HG03108 (cell line): Measurements from ENCODE around the gene FEN1.
A peak's percentile ranks its signal among the peaks of the same experiment; 100 is the strongest.

ENCODE experiments used
- ATAC-seq: cut with Tn5 transposase; IDR thresholded peaks from one replicate; pipeline ENCODE4 v1.9.1; 2021; ENCODE audit warnings: moderate library complexity; ENCODE audit not compliant: unreplicated experiment

The FEN1 gene

DNA sequence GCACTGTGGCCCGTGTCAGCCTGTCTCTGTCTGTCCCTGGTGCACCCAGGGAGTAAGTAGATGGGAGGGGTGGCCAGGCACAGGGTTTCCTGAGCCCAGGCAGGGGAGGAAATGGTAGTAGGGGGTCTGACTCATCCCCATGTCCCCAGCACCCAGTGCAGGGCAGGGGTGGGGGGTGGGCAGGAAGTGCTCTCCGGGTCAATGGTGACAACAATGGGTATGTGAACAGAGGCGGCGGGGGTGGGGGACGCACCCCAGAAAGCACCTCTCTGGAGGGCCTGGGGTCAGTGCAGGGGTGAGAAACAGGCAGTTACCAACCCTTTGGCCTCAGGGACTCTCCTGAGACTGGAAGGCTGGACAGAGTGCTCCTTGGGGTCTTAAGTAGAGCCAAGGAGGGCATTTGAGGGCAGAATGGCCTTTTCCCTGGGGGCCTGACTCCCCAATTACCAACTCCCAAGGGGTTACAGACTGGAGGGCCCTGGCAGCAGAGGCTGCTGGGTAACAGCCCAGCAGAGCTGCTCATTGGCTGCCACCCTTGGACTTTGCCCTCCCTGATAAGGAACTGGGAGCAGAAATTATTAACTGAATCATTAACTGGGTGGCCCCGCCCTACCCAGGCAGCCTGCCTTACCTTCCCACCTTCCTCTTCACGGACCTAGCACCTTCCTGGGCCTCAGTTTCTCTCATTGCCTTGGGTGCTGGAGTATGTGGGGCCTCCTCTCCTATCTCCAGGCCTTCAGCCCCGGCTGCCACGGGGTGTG lies 36.1 kb upstream of the FEN1 start:
- peak; percentile 52 for ATAC-seq

DNA sequence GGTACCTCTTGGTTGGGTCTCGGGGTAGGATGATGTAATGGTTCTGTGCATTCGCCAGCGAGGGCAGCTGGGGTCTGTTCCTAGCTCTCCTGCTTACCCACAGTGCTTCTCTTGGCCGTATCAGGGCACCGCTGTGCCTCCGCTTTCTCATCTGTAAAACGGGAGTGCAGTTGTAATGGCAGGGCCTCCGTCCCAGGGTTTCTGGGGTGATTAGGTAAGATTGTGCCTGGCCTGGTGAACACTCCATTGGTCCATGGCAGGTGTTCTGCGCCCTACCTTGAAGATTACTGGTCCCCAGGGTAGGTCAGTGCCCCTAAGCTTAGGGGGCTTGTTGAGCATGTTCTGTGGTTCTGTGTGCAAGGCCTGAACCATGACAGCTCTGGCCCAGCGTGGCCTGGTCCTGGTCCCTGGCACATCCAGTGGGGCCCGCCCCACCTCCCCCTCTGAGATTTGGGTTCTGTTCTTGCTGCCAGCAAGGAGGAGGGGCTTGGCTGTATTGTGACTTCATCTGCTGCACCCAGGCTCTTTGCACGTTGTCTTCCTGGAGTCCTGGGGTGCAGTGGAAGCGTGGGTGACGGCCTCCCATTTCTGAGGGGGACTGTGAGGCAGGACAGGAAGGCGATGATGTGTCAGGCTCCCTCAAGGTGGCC lies 35.4 kb upstream of the FEN1 start:
- no peak for ATAC-seq

DNA sequence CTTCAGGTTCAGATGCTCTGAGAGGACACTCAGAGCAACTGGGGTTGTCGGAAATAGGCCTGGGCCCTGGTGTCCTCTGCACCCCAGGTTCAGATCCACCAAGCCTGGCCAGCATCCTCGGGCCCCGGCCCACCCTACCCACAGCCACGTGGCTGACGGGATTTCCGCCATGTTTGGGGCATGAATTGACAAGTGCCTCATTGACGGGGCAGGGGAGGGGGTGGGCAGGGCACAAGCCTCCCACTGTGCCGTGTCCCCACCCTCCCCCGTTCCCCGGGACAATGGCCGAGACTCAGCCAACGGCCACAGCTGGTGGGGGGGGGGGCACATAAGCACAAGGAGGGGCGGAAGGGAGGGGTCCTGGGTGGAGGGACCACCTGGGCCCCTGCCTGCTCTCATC lies 31.8 kb upstream of the FEN1 start:
- no peak for ATAC-seq

DNA sequence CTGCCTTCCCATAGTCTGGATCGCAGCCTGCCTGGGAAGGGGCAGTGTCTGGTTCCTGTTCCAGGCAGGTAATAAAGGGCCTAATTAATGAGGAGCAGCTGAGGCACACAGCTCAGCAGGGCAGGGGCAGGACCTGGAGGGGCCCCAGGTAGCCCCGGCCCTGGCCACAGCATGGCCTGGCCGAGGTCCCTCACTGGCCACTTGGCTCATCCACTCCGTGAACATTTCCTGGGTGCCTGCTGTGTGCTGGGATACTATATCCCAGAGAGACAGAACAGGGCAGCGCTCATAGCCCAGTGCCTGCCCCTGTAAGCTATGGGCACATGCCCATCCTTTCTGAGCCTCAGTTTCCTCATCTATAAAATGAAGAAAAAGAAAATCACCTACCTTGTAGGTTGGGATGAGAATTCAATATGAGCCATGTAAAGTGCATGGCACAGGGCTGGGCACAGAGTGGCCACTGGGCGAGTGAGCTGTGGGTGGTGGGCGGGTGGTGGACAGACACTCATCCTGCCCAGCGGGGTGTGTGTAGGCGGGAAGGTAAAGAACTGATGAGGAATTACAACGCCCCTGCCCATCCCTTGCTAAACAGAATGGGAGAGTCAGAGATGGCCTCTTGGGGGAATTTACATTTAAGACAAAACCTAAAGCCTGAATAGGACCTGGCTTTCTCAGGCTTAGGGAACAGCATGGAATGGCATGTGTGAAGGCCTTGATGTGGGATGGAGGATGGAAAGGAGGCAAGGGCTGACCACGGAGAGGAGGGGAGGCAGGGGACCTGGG lies 31.1 kb upstream of the FEN1 start:
- ATAC-seq = no peak

DNA sequence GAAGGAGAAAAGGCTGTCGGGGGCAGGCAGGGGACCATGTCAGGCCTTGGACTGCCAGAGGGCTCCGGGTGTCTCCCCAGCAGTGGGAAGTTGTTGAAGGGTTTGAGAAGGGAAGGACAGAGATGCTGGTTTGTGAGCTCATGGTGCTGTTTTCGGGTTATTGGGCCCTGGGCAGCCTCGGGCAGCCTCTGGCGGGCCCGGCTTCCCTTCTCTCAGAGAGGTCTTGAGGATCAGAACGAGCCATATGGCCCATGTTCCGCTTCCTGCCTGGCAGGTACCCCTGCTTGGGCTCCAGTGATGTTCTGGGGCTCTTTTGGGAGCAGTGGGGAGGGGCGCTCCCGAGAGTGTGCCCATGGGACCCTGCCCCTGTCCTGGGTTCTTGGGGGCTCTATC lies 30.5 kb upstream of the FEN1 start:
- ATAC-seq = no peak

DNA sequence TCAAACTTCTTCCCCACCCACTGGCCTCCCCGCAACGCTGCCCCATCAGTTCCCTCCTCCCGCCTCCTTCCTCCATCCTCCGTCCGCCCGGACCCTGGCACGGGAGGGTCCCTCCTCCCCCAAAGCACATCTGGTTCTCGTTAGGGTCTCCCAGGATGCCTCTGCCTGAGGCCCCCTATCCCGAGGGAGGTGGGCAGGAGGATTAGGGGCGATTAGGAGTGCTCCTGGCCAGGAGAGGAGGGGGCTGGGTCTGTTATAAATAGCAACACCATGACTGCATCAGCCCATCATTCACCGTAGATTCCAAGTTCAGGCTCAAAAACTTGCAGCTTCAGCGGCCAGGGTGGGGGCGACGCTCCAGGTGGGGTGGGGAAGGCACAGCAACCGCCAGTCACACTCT lies 29.9 kb upstream of the FEN1 start:
- ATAC-seq = no peak

DNA sequence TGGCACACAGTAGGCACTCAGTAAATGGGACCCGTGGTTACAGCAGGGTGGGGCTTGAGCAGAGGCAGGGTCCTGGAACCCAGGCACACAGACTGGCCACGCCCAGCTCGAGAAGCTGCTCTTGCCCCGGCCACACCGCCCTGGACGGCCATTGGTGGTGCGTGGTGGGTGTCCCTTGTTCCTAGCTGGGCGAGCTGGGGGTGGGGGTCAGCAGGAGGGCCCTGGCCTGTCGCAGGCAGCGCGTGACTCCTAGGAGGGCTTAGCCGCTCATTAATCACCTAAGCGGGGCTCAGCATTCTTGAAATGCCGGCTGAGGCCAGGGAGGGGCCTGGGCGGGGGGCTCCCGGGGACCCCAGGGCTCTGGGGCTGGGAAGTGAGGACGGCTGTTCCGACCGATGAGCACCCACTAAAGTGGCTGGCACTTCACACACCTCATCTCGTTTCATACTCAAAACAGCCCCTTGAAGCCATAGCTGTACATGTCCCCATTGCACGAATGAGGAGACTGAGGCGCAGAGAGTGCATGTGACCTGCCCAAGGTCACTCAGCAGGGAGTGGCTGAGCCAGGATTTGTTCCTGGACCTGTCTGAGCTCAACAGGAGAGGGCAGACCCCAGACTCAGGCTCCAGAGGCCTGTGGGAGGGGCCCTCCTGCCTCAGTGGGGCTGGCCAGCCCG lies 28.6 kb upstream of the FEN1 start:
- ATAC-seq = no peak

DNA sequence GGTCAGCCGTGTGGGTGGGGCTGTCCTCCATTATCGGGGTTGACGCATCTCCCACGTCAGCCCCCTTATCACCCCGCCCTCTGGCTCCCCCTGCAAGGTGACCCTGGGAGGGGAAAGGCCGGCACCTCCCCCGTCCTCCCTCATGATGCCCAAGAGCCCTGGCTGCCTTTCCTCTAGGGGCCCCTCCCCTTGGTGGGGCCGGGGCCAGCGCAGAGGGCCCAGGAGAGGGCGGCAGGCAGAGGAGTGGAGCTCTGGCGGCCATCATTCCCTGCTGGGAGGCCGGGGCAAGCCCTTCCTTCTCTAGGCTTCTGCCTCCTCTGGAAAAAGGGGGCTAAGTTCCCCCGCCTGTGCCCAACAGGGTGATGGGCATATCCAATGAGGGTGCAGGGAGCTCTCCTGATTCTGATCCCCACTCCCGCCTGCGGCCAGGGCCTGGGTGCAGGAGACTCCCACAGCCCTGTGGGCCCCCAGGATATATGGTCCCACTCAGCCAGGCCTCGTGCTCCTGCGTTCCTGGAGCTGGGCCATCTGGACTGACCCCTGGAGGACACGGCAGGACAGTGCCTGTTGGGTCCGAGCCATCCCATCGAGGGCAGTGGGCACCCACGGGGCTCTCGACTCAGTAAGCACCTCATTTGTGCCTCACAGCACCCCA lies 28.0 kb upstream of the FEN1 start:
- ATAC-seq = no peak

DNA sequence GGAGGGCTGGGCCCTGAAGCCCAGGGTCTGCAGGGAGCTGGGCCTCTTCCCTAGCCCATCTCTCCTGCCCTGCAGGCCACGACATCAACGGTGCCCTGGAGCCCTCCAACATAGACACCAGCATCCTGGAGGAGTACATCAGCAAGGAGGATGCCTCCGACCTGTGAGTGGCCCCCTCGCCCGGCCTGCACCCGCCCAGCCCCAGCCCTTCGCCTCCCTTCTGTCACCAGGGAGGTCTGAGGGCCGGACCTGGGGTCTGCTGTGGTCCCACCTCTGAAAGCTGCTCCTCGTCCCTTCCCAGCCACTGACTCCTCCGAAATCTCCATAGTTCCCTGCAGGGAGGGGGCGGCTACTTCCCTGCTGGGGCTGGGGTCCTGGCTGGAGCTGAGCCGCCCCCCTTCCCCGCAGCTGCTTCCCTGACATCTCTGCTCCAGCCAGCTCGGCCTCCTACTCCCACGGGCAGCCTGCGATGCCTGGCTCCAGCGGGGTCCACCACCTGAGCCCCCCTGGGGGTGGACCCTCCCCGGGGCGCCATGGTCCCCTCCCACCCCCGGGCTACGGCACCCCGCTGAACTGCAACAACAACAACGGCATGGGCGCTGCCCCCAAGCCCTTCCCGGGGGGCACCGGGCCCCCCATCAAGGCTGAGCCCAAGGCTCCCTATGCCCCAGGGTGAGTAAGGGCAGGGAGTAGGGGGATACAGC lies 27.0 kb upstream of the FEN1 start:
- no peak for ATAC-seq

DNA sequence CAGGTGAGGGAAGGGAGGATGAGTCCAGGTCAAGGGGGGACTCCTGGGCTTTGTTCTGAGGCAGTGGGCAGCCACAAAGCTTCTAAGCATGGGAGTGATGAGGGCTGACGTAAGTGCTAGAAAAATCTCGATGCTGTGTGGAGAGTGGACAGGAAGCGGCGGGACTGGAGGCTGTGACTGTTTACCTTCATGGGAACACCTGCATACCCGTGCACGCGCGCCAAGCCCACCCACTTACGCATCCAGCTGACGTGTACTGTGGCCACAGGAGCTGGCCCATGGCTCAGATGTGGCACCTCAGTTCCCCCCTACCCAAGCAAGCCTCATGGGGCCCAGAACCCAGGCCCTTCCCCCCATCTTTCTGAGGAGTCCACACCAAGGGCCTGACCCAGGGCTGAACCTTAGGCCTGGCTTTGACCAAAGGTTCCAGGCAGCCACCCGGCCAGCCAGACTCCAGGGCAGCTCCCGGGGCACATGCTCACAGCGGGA lies 26.3 kb upstream of the FEN1 start:
- no peak for ATAC-seq

DNA sequence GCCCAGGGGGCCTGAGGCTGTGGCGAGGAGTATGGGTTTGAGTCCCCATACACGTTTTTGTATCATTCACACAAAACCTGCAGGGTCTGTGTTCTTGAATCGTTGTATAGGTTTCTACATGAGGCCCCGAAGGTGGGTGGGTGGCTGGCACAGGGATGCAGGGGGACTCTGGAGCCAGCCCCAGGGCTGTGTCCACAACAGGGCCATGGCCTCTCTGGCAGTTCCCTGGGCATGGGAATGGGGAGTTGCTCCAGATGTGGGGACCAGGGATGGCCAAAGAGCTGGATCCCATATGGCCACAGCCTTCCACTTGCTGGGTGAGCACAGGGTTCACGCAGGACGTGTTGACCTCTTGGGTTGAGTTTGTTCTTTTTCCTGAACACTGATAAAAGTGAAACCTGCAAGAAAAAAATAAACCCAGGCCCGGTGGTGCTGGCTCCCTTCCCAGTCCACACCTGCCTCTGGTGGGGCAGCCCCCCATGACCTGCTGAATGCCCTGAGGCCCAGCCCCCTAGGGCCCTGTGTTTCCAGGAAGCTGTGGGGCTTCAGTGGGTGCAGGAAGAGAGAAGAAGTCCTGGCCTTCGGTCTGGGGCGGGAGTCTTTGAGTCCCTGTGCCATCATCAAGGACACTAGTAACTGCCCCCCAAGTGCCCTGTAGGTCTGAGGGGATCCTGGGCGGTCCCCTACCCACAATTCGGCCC lies 24.2 kb upstream of the FEN1 start:
- ATAC-seq = no peak

DNA sequence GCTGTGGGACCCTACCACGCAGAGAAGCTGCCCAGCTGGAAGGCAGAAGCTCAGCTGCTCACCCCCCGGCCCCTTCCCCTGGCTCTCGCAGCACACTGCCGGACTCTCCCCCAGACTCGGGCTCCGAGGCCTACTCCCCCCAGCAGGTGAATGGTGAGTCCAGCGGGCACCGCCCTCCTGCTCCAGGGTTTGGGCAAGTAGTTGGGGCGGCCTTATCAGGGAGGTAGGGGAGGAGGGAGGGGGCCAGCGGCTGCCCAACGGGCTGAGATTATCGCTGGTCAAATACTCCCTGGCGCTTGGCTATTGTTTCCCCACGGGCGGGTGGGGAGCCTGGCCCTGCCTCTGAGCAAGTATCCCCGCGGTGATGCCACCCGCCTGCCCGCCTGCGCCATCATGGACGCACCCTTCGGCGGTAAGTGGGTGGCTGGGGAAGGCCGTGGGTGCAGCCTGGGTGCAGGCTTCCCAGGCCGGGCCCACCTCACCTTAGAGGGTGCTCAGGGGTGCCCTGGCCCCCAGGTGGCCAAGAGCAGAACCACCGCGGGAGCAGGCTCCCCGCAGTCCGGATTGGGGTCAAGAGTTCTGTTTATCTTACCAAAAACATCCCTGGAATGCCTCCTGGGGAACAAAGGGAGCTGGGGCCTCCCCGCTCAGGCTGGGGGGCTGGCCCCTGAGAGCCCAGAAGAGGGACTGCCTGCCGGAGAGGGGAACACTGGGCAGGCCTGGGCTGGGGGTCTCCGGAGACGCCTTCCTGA lies 23.4 kb upstream of the FEN1 start:
- no peak for ATAC-seq

DNA sequence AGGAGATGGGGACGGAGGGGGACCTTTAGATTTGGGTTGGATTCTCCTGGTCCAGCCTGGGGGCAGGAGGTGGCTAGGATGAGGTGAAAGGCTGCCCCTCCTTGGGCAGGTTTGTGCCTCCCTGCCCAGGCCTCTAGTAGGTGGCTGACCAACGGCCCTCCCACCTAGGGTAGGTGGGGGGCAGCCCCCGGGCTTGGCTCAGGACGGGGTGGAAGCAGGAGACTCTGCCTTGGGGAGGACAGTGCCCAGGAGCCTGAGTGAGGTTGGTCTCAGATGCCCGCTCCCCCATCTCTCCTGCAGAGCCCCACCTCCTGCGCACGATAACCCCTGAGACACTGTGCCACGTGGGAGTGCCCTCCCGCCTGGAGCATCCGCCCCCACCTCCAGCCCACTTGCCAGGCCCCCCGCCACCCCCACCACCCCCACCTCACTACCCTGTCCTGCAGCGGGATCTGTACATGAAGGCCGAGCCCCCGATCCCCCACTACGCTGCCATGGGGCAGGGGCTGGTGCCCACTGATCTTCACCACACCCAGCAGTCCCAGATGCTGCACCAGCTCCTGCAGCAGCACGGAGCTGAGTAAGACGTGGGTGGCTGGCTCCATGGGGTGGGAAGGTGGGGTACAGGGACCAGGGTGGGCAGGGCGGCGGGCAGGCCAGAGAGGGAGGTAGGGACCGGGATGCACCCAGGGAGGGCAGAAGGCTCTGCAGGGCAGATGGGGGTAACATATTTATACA lies 22.6 kb upstream of the FEN1 start:
- ATAC-seq = no peak

DNA sequence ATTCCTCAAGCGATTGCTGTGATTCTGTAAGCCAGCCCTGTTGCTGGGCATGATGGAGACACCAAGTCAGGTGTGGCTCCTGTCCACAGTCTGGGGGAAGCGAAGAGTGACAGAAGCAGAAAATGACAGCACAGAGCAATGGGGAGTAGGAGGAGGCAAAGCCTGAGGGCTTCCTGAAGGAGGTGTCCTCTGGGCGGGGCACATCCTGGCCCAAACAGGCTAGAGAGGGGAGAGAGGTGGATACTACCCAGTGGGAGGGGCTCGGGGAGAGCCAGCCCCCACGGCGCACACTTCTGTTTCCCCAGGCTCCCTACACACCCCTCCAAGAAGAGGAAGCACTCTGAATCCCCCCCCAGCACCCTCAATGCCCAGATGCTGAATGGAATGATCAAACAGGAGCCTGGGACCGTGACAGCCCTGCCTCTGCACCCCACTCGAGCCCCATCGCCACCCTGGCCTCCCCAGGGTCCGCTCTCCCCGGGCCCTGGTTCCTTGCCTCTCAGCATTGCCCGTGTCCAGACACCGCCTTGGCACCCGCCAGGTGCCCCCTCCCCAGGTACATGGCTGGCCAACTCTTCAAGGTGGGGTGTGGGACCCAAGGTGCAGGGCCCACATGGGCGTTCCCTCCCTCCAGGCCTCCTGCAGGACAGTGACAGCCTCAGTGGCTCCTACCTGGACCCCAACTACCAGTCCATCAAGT lies 21.4 kb upstream of the FEN1 start:
- no peak for ATAC-seq

DNA sequence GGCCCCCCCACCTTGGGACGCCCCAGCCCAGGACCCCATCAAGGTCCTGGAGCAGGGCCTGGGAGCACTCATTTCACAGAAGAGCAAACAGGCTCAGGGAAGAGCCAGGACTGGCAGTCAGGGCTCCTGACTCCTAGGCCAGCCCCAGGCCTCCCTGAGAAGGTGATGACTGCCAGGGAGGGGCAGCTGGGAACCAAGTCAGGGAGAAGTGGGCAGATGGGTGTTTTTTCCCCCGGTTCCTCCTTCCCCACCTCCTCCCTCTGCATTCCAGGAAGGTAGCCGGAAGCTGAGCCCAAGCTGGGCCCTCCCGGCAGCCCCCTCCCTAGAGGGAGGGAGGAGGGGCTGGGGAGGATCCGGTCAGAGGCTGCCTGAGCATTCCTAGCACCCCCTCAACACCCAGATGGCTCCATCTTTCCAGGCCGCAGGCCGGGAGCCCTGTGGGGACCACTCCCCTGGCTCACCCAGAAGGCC lies 20.7 kb upstream of the FEN1 start:
- ATAC-seq = no peak

DNA sequence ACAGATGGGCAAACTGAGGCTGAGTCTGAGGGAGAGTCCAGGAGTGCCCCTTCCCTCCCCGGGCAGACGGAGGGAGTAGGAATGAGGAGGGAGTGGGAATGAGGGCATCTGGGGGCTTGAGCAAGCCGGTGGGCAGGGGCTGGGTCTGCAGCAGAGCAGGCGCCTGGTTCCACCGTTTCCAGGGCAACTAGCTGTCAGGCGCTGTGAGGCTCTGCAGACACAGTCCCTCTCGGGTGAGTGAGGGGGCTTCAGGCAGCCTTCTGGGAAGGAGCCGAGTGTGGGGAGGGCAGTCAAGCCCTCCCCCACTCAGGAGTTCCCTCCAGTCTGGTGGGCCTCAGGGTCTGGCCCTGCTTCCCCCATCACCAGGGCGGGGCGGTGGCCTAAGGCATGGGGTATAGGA lies 19.4 kb upstream of the FEN1 start:
- no peak for ATAC-seq

DNA sequence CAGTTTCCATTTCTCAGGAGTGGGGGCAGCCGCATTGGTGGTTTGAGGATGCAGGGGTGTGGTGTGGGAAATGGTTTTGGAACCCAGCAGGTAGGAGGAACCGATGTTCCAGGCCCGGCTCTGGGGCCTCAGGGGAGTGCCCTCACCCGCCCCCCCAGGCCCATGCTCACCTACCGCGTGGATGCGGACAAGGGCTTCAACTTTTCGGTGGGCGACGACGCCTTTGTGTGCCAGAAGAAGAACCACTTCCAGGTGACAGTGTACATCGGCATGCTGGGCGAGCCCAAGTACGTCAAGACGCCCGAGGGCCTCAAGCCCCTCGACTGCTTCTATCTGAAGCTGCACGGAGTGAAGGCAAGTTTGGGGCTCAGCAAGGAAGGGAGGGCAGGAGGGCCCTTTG lies 18.9 kb upstream of the FEN1 start:
- ATAC-seq = no peak
